Activated CD4-positive, alpha-beta T cell treated with anti-CD3 and anti-CD28 coated beads, Interleukin-2, amount 10 ng/mL, durations not matched to agents 7 days and 5 days (primary cell): Measurements from ENCODE around the gene CCDC188. TPM values are rescaled to one million over a fixed set of nuclear protein-coding genes. Genes with fewer than 3 reads are reported as not detected.

Experiments used
- CTCF ChIA-PET: fragments of 350-600 bp; sonication (Branson Sonifier 250); formaldehyde crosslinking; loops from one replicate; lab custom pipeline; 2021; ENCODE audit warnings: antibody characterized with exemption; lab: Charles Lee
- POLR2A ChIA-PET: fragments of 350-600 bp; sonication (Branson Sonifier 250); formaldehyde crosslinking; loops from one replicate; lab custom pipeline; 2021; ENCODE audit warnings: antibody characterized with exemption; lab: Charles Lee
- DNase-seq: peaks from one replicate; pipeline ENCODE4 v3.0.0-alpha.2; 2020
- H3K27ac Mint-ChIP-seq: one replicate; pipeline ENCODE4 v1.8.0; 2021; ENCODE audit warnings: mild to moderate bottlenecking, moderate library complexity, mixed read lengths
- H3K27me3 Mint-ChIP-seq: one replicate; pipeline ENCODE4 v1.8.0; 2021; ENCODE audit warnings: mixed read lengths
- H3K36me3 Mint-ChIP-seq: one replicate; pipeline ENCODE4 v1.8.0; 2021; ENCODE audit warnings: low read depth, mixed read lengths
- H3K4me1 Mint-ChIP-seq: one replicate; pipeline ENCODE4 v1.8.0; 2021; ENCODE audit warnings: mixed read lengths
- H3K4me3 Mint-ChIP-seq: one replicate; pipeline ENCODE4 v1.8.0; 2021; ENCODE audit warnings: mild to moderate bottlenecking, moderate library complexity, mixed read lengths
- H3K9me3 Mint-ChIP-seq: one replicate; pipeline ENCODE4 v1.8.0; 2021; ENCODE audit warnings: mixed read lengths
- total RNA-seq, 2 experiments: library from RNA; stranded (reverse); gene quantifications; one replicate each; pipeline ENCODE4 v1.2.3, GENCODE V29; 2021

Gene CCDC188
- total RNA-seq, 2 experiments from 2014 or later: 0.12 to 0.23 TPM

- POLR2A ChIA-PET: no interaction called here
These were observed 3.4 kb downstream of the CCDC188 start for GRCh38 chr22:20147237-20147988.

GRCh38 chr22:20146777-20147176 is 4.1 kb downstream of the CCDC188 start:
- Mint-ChIP-seq H3K4me1 (no peaks in the 10 kb centered on the region), H3K27ac (no peak overlapping the region), H3K9me3 (no peaks in the 10 kb centered on the region), H3K36me3 (no peaks in the 10 kb centered on the region), H3K4me3 (no peak overlapping the region), H3K27me3 (no peaks in the 10 kb centered on the region)
- ChIA-PET CTCF (no interaction called here), POLR2A (no interaction called here)
- no peak for DNase-seq

More at GRCh38 chr22:20147237-20147988, 3.4 kb downstream of the CCDC188 start:
- DNase-seq: no peak
- no peak overlapping the region for H3K4me3 Mint-ChIP-seq
- H3K27me3 Mint-ChIP-seq: no peaks in the 10 kb centered on the region
- CTCF ChIA-PET: no interaction called here
- no peaks in the 10 kb centered on the region for H3K9me3 Mint-ChIP-seq
- no peak overlapping the region for H3K27ac Mint-ChIP-seq
- no peaks in the 10 kb centered on the region for H3K4me1 Mint-ChIP-seq
- H3K36me3 Mint-ChIP-seq: no peaks in the 10 kb centered on the region

GRCh38 chr22:20145832-20146223 is 5.0 kb downstream of the CCDC188 start:
- ChIA-PET POLR2A (no interaction called here), CTCF (no interaction called here)
- no peak overlapping the region for H3K4me3 Mint-ChIP-seq

GRCh38 chr22:20145206-20145831 is 5.5 kb downstream of the CCDC188 start:
- Mint-ChIP-seq H3K36me3 (no peaks in the 10 kb centered on the region), H3K9me3 (no peaks in the 10 kb centered on the region), H3K27ac (no peak overlapping the region), H3K27me3 (no peaks in the 10 kb centered on the region), H3K4me1 (no peaks in the 10 kb centered on the region), H3K4me3 (no peak overlapping the region)
- ChIA-PET POLR2A (no interaction called here), CTCF (no interaction called here)
- DNase-seq: no peak

More at GRCh38 chr22:20145832-20146223, 5.0 kb downstream of the CCDC188 start:
- H3K4me1 Mint-ChIP-seq: no peaks in the 10 kb centered on the region
- H3K9me3 Mint-ChIP-seq: no peaks in the 10 kb centered on the region
- H3K36me3 Mint-ChIP-seq: no peaks in the 10 kb centered on the region
- no peak for DNase-seq
- H3K27me3 Mint-ChIP-seq: no peaks in the 10 kb centered on the region
- H3K27ac Mint-ChIP-seq: no peak overlapping the region

GRCh38 chr22:20143883-20144665 is 6.8 kb downstream of the CCDC188 start:
- no peak overlapping the region for H3K27ac Mint-ChIP-seq
- H3K9me3 Mint-ChIP-seq: no peaks in the 10 kb centered on the region
- no peaks in the 10 kb centered on the region for H3K4me1 Mint-ChIP-seq
- no peaks in the 10 kb centered on the region for H3K36me3 Mint-ChIP-seq
- POLR2A ChIA-PET: no interaction called here
- no peak overlapping the region for H3K4me3 Mint-ChIP-seq
- DNase-seq: no peak
- no peaks in the 10 kb centered on the region for H3K27me3 Mint-ChIP-seq
- CTCF ChIA-PET: no interaction called here

GRCh38 chr22:20142711-20143621 is 7.9 kb downstream of the CCDC188 start:
- no peak overlapping the region for H3K4me3 Mint-ChIP-seq
- DNase-seq: no peak
- H3K27ac Mint-ChIP-seq: no peak overlapping the region
- H3K4me1 Mint-ChIP-seq: no peaks in the 10 kb centered on the region
- H3K27me3 Mint-ChIP-seq: no peaks in the 10 kb centered on the region
- no peaks in the 10 kb centered on the region for H3K36me3 Mint-ChIP-seq
- CTCF ChIA-PET: no interaction called here
- no peaks in the 10 kb centered on the region for H3K9me3 Mint-ChIP-seq
- POLR2A ChIA-PET: no interaction called here

GRCh38 chr22:20141186-20142077 is 9.4 kb downstream of the CCDC188 start:
- Mint-ChIP-seq H3K4me3 (no peak overlapping the region), H3K27me3 (no peaks in the 10 kb centered on the region), H3K27ac (no peak overlapping the region), H3K9me3 (no peaks in the 10 kb centered on the region), H3K36me3 (no peaks in the 10 kb centered on the region), H3K4me1 (no peaks in the 10 kb centered on the region)
- ChIA-PET POLR2A (no interaction called here), CTCF (no interaction called here)
- no peak for DNase-seq

GRCh38 chr22:20140521-20140964 is 10.3 kb downstream of the CCDC188 start:
- Mint-ChIP-seq H3K27me3 (no peaks in the 10 kb centered on the region), H3K27ac (no peak overlapping the region), H3K4me3 (no peak overlapping the region), H3K9me3 (no peaks in the 10 kb centered on the region), H3K4me1 (no peaks in the 10 kb centered on the region), H3K36me3 (no peaks in the 10 kb centered on the region)
- no peak for DNase-seq
- ChIA-PET CTCF (no interaction called here), POLR2A (no interaction called here)

- no peaks in the 10 kb centered on the region for H3K9me3 Mint-ChIP-seq
- no peak for DNase-seq
- no peaks in the 10 kb centered on the region for H3K4me1 Mint-ChIP-seq
- CTCF ChIA-PET: no interaction called here
- H3K4me3 Mint-ChIP-seq: no peak overlapping the region
- H3K36me3 Mint-ChIP-seq: no peaks in the 10 kb centered on the region
- no peak overlapping the region for H3K27ac Mint-ChIP-seq
- H3K27me3 Mint-ChIP-seq: no peaks in the 10 kb centered on the region
- POLR2A ChIA-PET: no interaction called here
These were observed 10.8 kb downstream of the CCDC188 start for GRCh38 chr22:20140107-20140445.

- Mint-ChIP-seq H3K4me3 (no peak overlapping the region), H3K27ac (no peak overlapping the region), H3K4me1 (no peaks in the 10 kb centered on the region), H3K9me3 (no peaks in the 10 kb centered on the region), H3K36me3 (no peaks in the 10 kb centered on the region), H3K27me3 (no peaks in the 10 kb centered on the region)
- POLR2A ChIA-PET: no interaction called here
- CTCF ChIA-PET: no interaction called here
- DNase-seq: no peak
These were observed 11.3 kb downstream of the CCDC188 start for GRCh38 chr22:20139391-20140106.

- Mint-ChIP-seq H3K27me3 (no peaks in the 10 kb centered on the region), H3K27ac (no peak overlapping the region), H3K9me3 (no peaks in the 10 kb centered on the region), H3K36me3 (no peaks in the 10 kb centered on the region), H3K4me1 (peaks cover under 1% of the 10 kb centered on the region), H3K4me3 (no peak overlapping the region)
- CTCF ChIA-PET: no interaction called here
- no peak for DNase-seq
- POLR2A ChIA-PET: no interaction called here
These were observed 12.0 kb downstream of the CCDC188 start for GRCh38 chr22:20138868-20139267.
